Measurements from ENCODE around the gene KLHL40.

Gene KLHL40

DNA sequence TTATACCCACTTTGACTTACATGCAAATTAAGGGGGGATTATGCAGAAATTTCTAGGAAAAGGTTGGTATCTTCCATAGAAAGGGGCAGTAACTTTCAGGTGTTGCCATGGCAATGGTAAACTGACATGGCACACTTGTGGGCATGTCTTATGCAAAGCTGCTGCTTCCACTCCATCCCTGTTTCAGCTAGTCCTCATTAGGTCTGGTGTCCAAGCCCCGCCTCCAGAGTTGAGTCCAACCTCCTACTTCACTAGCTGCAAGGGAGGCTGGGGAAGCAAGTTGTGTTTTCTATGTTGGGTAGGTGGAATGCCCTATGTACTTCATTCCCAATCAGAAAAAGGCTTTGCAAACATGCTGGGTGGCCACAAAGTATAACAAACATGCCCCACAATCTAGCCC is 14.7 kb upstream of the KLHL40 start:
- peaks cover 0 to 1% of the 10 kb centered on the region in 2 donors for H3K9me3 Mint-ChIP-seq
- no peaks in the 10 kb centered on the region for H3K36me3 Mint-ChIP-seq
- no peak overlapping the region for H3K4me3 Mint-ChIP-seq
- DNase-seq, result no peak
- ATAC-seq (replicated peaks), result no peak
- H3K4me1 Mint-ChIP-seq, result no peaks in the 10 kb centered on the region
- no peak overlapping the region for H3K27ac Mint-ChIP-seq
- H3K27me3 Mint-ChIP-seq, result no peaks in the 10 kb centered on the region

DNA sequence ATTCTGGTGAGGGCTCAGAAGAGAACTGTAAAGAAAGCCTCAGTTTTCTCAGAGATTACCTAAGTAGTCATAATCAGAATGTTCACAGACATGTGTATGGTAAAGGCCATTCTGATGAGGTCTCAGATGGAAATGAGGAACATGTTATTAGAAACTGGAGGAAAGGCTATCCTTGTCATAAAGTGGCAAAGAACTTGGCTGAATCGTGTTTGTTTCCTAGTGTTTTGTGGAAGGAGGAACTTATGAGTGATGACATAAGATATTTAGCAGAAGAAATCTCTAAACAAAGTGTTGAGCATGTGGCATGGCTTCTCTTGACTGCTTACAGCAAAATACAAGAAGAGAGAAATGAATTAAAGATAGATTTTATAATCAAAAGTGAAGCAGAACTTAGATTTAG is 12.8 kb upstream of the KLHL40 start:
- Mint-ChIP-seq H3K27ac (no peak overlapping the region), H3K4me3 (no peak overlapping the region), H3K9me3 (peaks cover 4 to 8% of the 10 kb centered on the region in 2 donors), H3K27me3 (peaks cover 0 to 8% of the 10 kb centered on the region in 2 donors), H3K4me1 (no peaks in the 10 kb centered on the region), H3K36me3 (no peaks in the 10 kb centered on the region)
- ATAC-seq (replicated peaks) (peak in 1 of 2 donors; percentile 43), DNase-seq (no peak)

DNA sequence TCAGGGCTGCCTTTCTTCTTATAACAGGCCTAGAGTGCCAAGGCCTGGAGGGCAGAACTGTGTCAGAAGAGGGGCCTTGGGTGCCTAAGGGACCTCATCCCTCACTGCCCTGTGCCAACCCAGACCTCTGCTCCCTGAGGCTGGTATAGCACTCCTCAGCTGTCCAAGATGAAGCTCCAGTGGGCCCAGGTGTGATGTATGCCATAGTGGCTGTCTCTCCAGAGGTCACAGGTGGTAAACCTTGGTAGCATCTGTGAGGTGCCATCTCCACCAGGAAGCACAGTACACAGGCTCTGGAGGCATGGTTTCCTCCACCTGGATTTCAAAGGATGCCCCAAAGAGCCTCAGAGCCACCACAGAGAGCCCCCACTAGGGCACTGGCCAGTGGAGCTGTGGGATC is 12.3 kb upstream of the KLHL40 start:
- ATAC-seq (replicated peaks) (no peak), DNase-seq (no peak)
- Mint-ChIP-seq H3K27ac (no peak overlapping the region), H3K4me3 (no peak overlapping the region), H3K27me3 (peaks cover 0 to 8% of the 10 kb centered on the region in 2 donors), H3K4me1 (no peaks in the 10 kb centered on the region), H3K9me3 (peaks cover 7 to 13% of the 10 kb centered on the region in 2 donors), H3K36me3 (peaks cover 0 to 5% of the 10 kb centered on the region in 2 donors)

GRCh38 chr3:42674146-42674545 is 11.2 kb upstream of the KLHL40 start:
- H3K27ac Mint-ChIP-seq, result no peak overlapping the region
- no peaks in the 10 kb centered on the region for H3K4me1 Mint-ChIP-seq
- no peak for ATAC-seq (replicated peaks)
- DNase-seq, result no peak
- H3K27me3 Mint-ChIP-seq, result peaks cover 0 to 12% of the 10 kb centered on the region in 2 donors
- H3K36me3 Mint-ChIP-seq, result peaks cover 2 to 9% of the 10 kb centered on the region in 2 donors
- peaks cover 11 to 14% of the 10 kb centered on the region in 2 donors for H3K9me3 Mint-ChIP-seq
- H3K4me3 Mint-ChIP-seq, result no peak overlapping the region

DNA sequence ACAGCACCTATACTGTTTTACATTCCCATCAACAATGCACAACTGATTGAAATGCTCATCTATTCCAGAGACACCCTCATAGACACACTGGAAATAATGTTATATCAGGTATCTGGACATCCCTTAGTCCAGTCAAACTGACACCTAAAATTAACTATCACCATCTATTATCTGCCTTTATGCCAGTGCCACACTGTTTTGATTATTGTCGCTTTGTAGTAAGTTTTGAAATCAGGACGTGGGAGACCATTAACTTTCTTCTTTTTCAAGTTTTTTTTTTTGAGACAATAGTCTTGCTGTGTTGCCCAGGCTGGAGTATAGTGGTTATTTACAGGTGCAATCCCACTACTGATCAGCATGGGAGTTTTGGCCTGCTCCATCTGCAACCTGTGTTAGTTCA is 9.4 kb upstream of the KLHL40 start:
- DNase-seq (no peak), ATAC-seq (replicated peaks) (no peak)
- no peaks in the 10 kb centered on the region for H3K4me1 Mint-ChIP-seq
- H3K9me3 Mint-ChIP-seq, result peaks cover 11 to 14% of the 10 kb centered on the region in 2 donors
- H3K27me3 Mint-ChIP-seq, result peaks cover 0 to 22% of the 10 kb centered on the region in 2 donors
- H3K27ac Mint-ChIP-seq, result no peak overlapping the region
- no peak overlapping the region for H3K4me3 Mint-ChIP-seq
- H3K36me3 Mint-ChIP-seq, result peaks cover 2 to 9% of the 10 kb centered on the region in 2 donors

GRCh38 chr3:42678447-42678846 is 6.9 kb upstream of the KLHL40 start:
- peaks cover 6 to 38% of the 10 kb centered on the region in 2 donors for H3K27me3 Mint-ChIP-seq
- DNase-seq (no peak), ATAC-seq (replicated peaks) (no peak)
- peaks cover 2 to 9% of the 10 kb centered on the region in 2 donors for H3K36me3 Mint-ChIP-seq
- H3K4me3 Mint-ChIP-seq, result no peak overlapping the region
- H3K27ac Mint-ChIP-seq, result no peak overlapping the region
- peaks cover 11 to 14% of the 10 kb centered on the region in 2 donors for H3K9me3 Mint-ChIP-seq
- H3K4me1 Mint-ChIP-seq, result no peaks in the 10 kb centered on the region

- peaks cover 2 to 9% of the 10 kb centered on the region in 2 donors for H3K36me3 Mint-ChIP-seq
- peaks cover 11 to 14% of the 10 kb centered on the region in 2 donors for H3K9me3 Mint-ChIP-seq
- peaks cover 6 to 42% of the 10 kb centered on the region in 2 donors for H3K27me3 Mint-ChIP-seq
Measured at GRCh38 chr3:42680271-42680670, 5.1 kb upstream of the KLHL40 start.

DNA sequence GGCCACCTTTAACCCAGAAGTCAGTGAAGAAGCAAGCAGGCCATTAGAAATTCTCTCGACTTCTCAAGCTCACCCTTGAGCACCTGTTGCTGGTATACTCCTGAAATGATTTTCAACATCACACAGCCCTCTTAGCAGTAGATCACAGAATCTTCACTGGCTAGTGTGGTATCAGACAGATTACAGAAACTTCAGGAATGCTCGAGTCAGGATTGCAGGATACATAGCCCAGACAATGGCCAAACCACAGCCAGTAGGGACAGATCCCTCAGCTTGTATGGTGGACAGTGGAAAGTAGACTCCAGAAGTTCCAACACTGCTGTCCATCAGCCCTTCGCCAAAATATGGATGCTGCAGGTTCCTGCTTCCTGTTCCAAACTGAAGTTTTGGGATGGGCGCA is 4.5 kb upstream of the KLHL40 start:
- Mint-ChIP-seq H3K36me3 (peaks cover 2 to 9% of the 10 kb centered on the region in 2 donors), H3K9me3 (peaks cover 11 to 14% of the 10 kb centered on the region in 2 donors), H3K4me1 (peaks cover under 1 to 3% of the 10 kb centered on the region in 2 donors), H3K27me3 (peaks cover 8 to 46% of the 10 kb centered on the region in 2 donors), H3K4me3 (no peak overlapping the region), H3K27ac (no peak overlapping the region)
- ATAC-seq (replicated peaks) (no peak), DNase-seq (no peak)

More at GRCh38 chr3:42680271-42680670, 5.1 kb upstream of the KLHL40 start:
- Mint-ChIP-seq H3K4me3 (no peak overlapping the region), H3K4me1 (no peaks in the 10 kb centered on the region), H3K27ac (no peak overlapping the region)
- ATAC-seq (replicated peaks) (no peak), DNase-seq (no peak)

DNA sequence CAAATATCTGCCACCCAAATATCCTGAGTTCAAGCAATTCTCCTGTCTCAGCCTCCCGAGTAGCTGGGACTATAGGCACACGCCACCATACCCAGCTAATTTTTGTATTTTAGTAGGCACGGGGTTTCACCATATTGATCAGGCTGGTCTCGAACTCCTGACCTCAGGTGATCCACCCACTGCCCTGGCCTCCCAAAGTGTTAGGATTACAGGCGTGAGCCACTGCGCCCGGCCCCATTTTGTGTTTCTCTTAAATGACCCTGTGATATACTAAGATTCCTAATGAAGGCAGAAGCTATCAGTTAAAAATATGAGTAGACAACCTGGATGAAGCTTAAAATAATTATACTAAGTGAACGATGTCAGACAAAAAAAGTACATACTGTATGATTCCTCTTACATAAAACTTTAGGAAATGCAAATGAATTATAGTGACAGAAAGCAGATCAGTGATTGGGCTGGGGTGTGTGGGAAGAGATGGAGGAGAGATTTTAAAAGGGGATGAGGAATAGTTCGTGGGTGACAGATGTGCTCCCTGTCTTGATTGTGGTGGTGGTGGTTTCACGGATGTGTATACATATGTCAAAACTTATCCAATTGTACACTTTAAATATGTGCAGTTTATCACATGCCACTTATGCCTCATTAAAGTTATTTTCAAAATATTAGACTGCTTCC is 3.8 kb upstream of the KLHL40 start:
- ATAC-seq (replicated peaks), result no peak
- peaks cover 12 to 46% of the 10 kb centered on the region in 2 donors for H3K27me3 Mint-ChIP-seq
- H3K36me3 Mint-ChIP-seq, result peaks cover 2 to 9% of the 10 kb centered on the region in 2 donors
- DNase-seq, result no peak
- H3K4me3 Mint-ChIP-seq, result no peak overlapping the region
- peaks cover 7 to 11% of the 10 kb centered on the region in 2 donors for H3K9me3 Mint-ChIP-seq
- peaks cover 1 to 7% of the 10 kb centered on the region in 2 donors for H3K4me1 Mint-ChIP-seq
- no peak overlapping the region for H3K27ac Mint-ChIP-seq

- Mint-ChIP-seq H3K27me3 (peaks cover 18 to 53% of the 10 kb centered on the region in 2 donors), H3K27ac (no peak overlapping the region), H3K4me3 (no peak overlapping the region), H3K4me1 (peaks cover 1 to 7% of the 10 kb centered on the region in 2 donors), H3K36me3 (peaks cover 2 to 9% of the 10 kb centered on the region in 2 donors), H3K9me3 (peaks cover 6 to 9% of the 10 kb centered on the region in 2 donors)
- DNase-seq (no peak), ATAC-seq (replicated peaks) (no peak)
Measured at GRCh38 chr3:42682301-42683070, 2.9 kb upstream of the KLHL40 start.

GRCh38 chr3:42683875-42684598 is 1.3 kb upstream of the KLHL40 start:
- Mint-ChIP-seq H3K27ac (no peak overlapping the region), H3K9me3 (peaks cover 0 to 1% of the 10 kb centered on the region in 2 donors), H3K36me3 (no peaks in the 10 kb centered on the region), H3K4me3 (no peak overlapping the region), H3K27me3 (peaks cover 18 to 51% of the 10 kb centered on the region in 2 donors), H3K4me1 (peaks cover 1 to 7% of the 10 kb centered on the region in 2 donors)
- no peak for ATAC-seq (replicated peaks)
- no peak for DNase-seq

DNA sequence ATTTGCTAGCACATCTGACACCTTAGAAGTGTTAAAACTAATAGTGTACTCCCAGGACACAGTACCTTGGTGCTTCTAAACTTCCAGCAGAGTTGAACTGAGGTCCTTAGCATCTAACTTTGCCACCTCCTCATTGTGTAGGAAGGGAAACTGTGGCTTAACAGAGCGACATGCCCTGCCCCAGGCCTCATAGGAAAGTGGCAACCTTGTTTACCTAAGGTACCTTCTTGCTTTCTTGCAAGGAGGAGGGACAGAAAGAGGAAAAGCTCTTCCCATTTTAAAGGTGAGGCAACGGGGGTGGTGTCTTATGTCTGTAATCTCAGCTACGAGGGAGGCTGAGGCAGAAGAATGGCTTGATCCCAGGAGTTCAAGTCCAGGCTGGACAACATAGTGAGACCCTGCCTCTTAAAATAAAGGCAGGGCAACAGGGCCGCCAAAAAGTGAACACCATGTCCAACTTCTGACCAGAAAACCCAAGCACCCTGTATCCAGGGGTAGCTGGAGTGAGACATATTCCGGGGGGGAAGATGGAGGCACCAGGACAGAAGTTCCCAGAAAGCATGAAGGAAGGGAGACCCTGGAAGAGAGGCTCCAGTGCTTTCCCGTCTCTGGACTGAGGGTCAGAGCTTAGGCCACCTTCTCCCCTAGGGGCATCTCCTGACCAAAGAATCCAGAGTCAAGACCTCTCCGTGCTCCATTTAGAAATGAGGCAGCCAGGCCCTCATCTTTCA is 540 bp upstream of the KLHL40 start:
- Mint-ChIP-seq H3K4me1 (peaks cover 1 to 7% of the 10 kb centered on the region in 2 donors), H3K27me3 (peaks cover 18 to 56% of the 10 kb centered on the region in 2 donors), H3K4me3 (no peak overlapping the region), H3K27ac (no peak overlapping the region), H3K9me3 (no peaks in the 10 kb centered on the region), H3K36me3 (no peaks in the 10 kb centered on the region)
- ATAC-seq (replicated peaks) (no peak), DNase-seq (no peak)

DNA sequence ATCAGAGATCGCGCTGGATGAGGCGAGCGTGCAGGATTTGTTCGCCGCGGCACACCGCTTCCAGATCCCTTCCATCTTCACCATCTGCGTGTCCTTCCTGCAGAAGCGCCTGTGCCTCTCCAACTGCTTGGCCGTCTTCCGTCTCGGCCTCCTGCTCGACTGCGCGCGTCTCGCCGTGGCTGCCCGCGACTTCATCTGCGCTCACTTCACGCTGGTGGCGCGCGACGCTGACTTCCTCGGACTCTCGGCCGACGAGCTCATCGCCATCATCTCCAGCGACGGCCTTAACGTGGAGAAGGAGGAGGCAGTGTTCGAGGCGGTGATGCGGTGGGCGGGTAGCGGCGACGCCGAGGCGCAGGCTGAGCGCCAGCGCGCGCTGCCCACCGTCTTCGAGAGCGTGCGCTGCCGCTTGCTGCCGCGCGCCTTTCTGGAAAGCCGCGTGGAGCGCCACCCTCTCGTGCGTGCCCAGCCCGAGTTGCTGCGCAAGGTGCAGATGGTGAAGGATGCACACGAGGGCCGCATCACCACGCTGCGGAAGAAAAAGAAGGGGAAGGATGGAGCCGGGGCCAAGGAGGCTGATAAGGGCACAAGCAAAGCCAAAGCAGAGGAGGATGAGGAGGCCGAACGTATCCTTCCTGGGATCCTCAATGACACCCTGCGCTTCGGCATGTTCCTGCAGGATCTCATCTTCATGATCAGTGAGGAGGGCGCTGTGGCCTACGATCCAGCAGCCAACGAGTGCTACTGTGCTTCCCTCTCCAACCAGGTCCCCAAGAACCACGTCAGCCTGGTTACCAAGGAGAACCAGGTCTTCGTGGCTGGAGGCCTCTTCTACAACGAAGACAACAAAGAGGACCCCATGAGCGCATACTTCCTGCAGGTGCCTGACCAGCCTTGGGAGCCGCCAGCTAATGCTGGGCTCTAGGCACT is 819 bp downstream of the KLHL40 start:
- DNase-seq, result no peak
- no peak overlapping the region for H3K27ac Mint-ChIP-seq
- no peaks in the 10 kb centered on the region for H3K36me3 Mint-ChIP-seq
- ATAC-seq (replicated peaks), result no peak
- no peaks in the 10 kb centered on the region for H3K9me3 Mint-ChIP-seq
- H3K4me1 Mint-ChIP-seq, result peaks cover 1 to 7% of the 10 kb centered on the region in 2 donors
- peaks cover 18 to 56% of the 10 kb centered on the region in 2 donors for H3K27me3 Mint-ChIP-seq
- peak overlapping the region in 1 of 2 donors; percentile 8 for H3K4me3 Mint-ChIP-seq

Data from stimulated activated naive B cell treated with anti-CD40 and anti-IgM and Interleukin-4, amounts not matched to agents 10 μg/mL and 1 μg/mL and 100 μg/mL, for 72 hours (primary cell).